ENCODE measurements around the gene B3GAT2.

DNA sequence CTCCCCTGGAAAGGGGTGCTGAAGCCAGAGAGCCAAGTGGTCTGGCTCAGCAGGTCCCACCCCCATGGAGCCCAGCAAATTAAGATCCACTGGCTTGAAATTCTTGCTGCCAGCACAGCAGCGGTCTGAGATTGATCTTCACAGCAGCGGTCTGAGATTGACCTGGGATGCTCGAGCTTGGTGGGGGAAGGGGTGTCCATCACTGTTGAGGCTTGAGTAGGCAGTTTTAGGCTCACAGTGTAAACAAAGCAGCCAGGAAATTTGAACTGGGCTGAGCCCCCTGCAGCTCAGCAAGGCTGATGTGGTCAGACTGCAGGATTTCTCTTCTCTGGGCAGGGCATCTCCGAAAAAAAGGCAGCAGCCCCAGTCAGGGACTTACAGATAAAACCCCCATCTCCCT is 41.3 kb upstream of the B3GAT2 start:
- TF ChIP-seq, protein P1, sequence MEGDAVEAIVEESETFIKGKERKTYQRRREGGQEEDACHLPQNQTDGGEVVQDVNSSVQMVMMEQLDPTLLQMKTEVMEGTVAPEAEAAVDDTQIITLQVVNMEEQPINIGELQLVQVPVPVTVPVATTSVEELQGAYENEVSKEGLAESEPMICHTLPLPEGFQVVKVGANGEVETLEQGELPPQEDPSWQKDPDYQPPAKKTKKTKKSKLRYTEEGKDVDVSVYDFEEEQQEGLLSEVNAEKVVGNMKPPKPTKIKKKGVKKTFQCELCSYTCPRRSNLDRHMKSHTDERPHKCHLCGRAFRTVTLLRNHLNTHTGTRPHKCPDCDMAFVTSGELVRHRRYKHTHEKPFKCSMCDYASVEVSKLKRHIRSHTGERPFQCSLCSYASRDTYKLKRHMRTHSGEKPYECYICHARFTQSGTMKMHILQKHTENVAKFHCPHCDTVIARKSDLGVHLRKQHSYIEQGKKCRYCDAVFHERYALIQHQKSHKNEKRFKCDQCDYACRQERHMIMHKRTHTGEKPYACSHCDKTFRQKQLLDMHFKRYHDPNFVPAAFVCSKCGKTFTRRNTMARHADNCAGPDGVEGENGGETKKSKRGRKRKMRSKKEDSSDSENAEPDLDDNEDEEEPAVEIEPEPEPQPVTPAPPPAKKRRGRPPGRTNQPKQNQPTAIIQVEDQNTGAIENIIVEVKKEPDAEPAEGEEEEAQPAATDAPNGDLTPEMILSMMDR (IDR thresholded peaks at IDR 0.05), result no peak
- TF ChIP-seq POLR2A (IDR thresholded peaks at IDR 0.05), result no peak

Data from prostate gland (tissue), 2 donors.